ENCODE measurements around the gene KRTAP12-3. TPM values are rescaled to one million over a fixed set of nuclear protein-coding genes. Genes with fewer than 3 reads are reported as not detected.

KRTAP12-3 gene
- polyA plus RNA-seq, 1 of the 3 experiments (the other 2 are of a cell fraction) = not detected

GRCh38 chr21:44640761-44641160 lies 17.0 kb upstream of the KRTAP12-3 start (continued):
- TF ChIP-seq REST (IDR thresholded peaks at IDR 0.05; ENCODE audit: low read depth, low read length) (no peak), EP300 (IDR thresholded peaks at IDR 0.05; ENCODE audit: borderline replicate concordance in 1 of 2, low read depth in 1 of 2, low read length in 1 of 2) (no peak), ZBTB33 (IDR thresholded peaks at IDR 0.05; ENCODE audit: borderline replicate concordance, low read depth) (no peak), POLR2AphosphoS5 (IDR thresholded peaks at IDR 0.05; ENCODE audit: low read depth, low read length) (no peak), GABPA (IDR thresholded peaks at IDR 0.05; ENCODE audit: low read depth) (no peak), GATA2 (CRISPR knock-in tag; IDR thresholded peaks at IDR 0.05) (no peak)

GRCh38 chr21:44643741-44644310 lies 13.9 kb upstream of the KRTAP12-3 start:
- H3K4me1 ChIP-seq (ENCODE audit: control insufficient read depth in 1 of 2, insufficient read depth in 2 of 2, low read depth in 1 of 2, low read length in 1 of 2) = no peaks in the 10 kb centered on the region
- H3K9ac ChIP-seq = no peak overlapping the region
- DNase-seq = no peak
- no peak overlapping the region for H2AFZ ChIP-seq (ENCODE audit: low read depth)
- no peak overlapping the region for H3K4me3 ChIP-seq (ENCODE audit: low read depth in 2 of 2, low read length in 1 of 2)
- no peaks in the 10 kb centered on the region for H3F3A ChIP-seq (replicated peaks; ENCODE audit: insufficient read depth)
- TF ChIP-seq CHD2 (IDR thresholded peaks at IDR 0.05; ENCODE audit: low read length, partially characterized antibody) (no peak), RCOR1 (IDR thresholded peaks at IDR 0.05; ENCODE audit: low read length) (no peak), IRF3 (IDR thresholded peaks at IDR 0.05; ENCODE audit: low read depth, low read length) (no peak), POLR2AphosphoS5 (IDR thresholded peaks at IDR 0.05; ENCODE audit: low read depth, low read length) (no peak), USF2 (IDR thresholded peaks at IDR 0.05; ENCODE audit: borderline replicate concordance, low read depth, low read length) (no peak), RXRA (IDR thresholded peaks at IDR 0.05; ENCODE audit: borderline replicate concordance, low read depth) (no peak), NRF1 (IDR thresholded peaks at IDR 0.05; ENCODE audit: low read depth, low read length) (no peak), CTCF (IDR thresholded peaks at IDR 0.05) (no peak), ZBTB33 (IDR thresholded peaks at IDR 0.05; ENCODE audit: borderline replicate concordance, low read depth) (no peak), FOXM1 (IDR thresholded peaks at IDR 0.05; ENCODE audit: low read depth) (no peak), MXI1 (IDR thresholded peaks at IDR 0.05; ENCODE audit: low read depth, low read length) (no peak), FOSL2 (IDR thresholded peaks at IDR 0.05; ENCODE audit: borderline replicate concordance, low read depth) (no peak), TEAD4 (IDR thresholded peaks at IDR 0.05; ENCODE audit: borderline replicate concordance, insufficient read depth) (no peak), GATA2 (CRISPR knock-in tag; IDR thresholded peaks at IDR 0.05) (no peak)
- 21% methylated on average over 14 of the region's 14 CpGs for WGBS (ENCODE audit: low lambda C conversion rate)
- ChIA-PET CTCF (no interaction called here), POLR2A (no interaction called here)
- no peaks in the 10 kb centered on the region for H3K79me2 ChIP-seq (ENCODE audit: insufficient read depth)
- H3K27me3 ChIP-seq (ENCODE audit: insufficient read depth) = peaks cover 30% of the 10 kb centered on the region
- no peaks in the 10 kb centered on the region for H4K20me1 ChIP-seq (ENCODE audit: insufficient read depth)
- H3K9me2 ChIP-seq = no peaks in the 10 kb centered on the region
- H3K36me3 ChIP-seq (replicated peaks in 1 of 2; ENCODE audit: control insufficient read depth in 1 of 2, insufficient read depth in 2 of 2, low read length in 1 of 2) = no peaks in the 10 kb centered on the region
- H3K4me2 ChIP-seq = no peak overlapping the region
- 0 out of 2 replicates have a peak, but pooled peaks cover 5% of the 10 kb centered on the region for H3K9me3 ChIP-seq
- no peak overlapping the region for H3K27ac ChIP-seq (ENCODE audit: low read depth in 2 of 2, low read length in 1 of 2)

Data from SK-N-SH (cell line).